Brain pericyte (primary cell): ENCODE data around the gene EFS.

ENCODE experiments used
- DNase-seq: peaks from one replicate; pipeline ENCODE4 v3.0.0-alpha.2; 2012; ENCODE audit warnings: low read depth, low spot score

The EFS gene

GRCh38 chr14:23358042-23358441, 6.9 kb downstream of the EFS start:
- no peak for DNase-seq

- DNase-seq = no peak
Observed at GRCh38 chr14:23357261-23357660, 7.7 kb downstream of the EFS start.

- no peak for DNase-seq
Observed at GRCh38 chr14:23356662-23357061, 8.3 kb downstream of the EFS start.

- DNase-seq = no peak
Observed at GRCh38 chr14:23355871-23356435, 9.0 kb downstream of the EFS start.

- DNase-seq = no peak
Observed at GRCh38 chr14:23354990-23355389, 10.0 kb downstream of the EFS start.

- no peak for DNase-seq
Observed at GRCh38 chr14:23353433-23353780, 11.6 kb downstream of the EFS start.

- peak; percentile 67 for DNase-seq
Observed at GRCh38 chr14:23352506-23353432, 12.2 kb downstream of the EFS start, which contains the start of gene SLC22A17. SLC22A17 (minus strand) TSS chr14:23352887.

GRCh38 chr14:23351681-23352505, 13.1 kb downstream of the EFS start:
- DNase-seq = no peak

- DNase-seq = no peak
Observed at GRCh38 chr14:23349156-23349845, 15.7 kb downstream of the EFS start.

GRCh38 chr14:23348297-23348655, 16.7 kb downstream of the EFS start:
- DNase-seq = no peak

GRCh38 chr14:23347406-23348296, 17.3 kb downstream of the EFS start:
- DNase-seq = no peak

- no peak for DNase-seq
Observed at GRCh38 chr14:23346693-23347405, 18.1 kb downstream of the EFS start.

- DNase-seq = no peak
Observed at GRCh38 chr14:23345987-23346692, 18.8 kb downstream of the EFS start.

GRCh38 chr14:23344481-23344880, 20.5 kb downstream of the EFS start:
- DNase-seq = no peak

- DNase-seq = no peak
Observed at GRCh38 chr14:23339506-23340268, 25.3 kb downstream of the EFS start.

- no peak for DNase-seq
Observed at GRCh38 chr14:23335623-23336022, 29.3 kb downstream of the EFS start.

GRCh38 chr14:23327947-23328744, 36.8 kb downstream of the EFS start:
- no peak for DNase-seq
